GM19238 (cell line): ENCODE measurements around the gene ANKRD40.

ENCODE experiments used
- DNase-seq: peaks from one replicate; pipeline ENCODE4 v3.0.0; 2011; ENCODE audit warnings: low spot score; ENCODE audit not compliant: insufficient read length

ANKRD40 gene

GRCh38 chr17:50649042-50649908 lies 58.4 kb downstream of the ANKRD40 start:
- DNase-seq = no peak

- no peak for DNase-seq
Measured at GRCh38 chr17:50647187-50647586, 60.5 kb downstream of the ANKRD40 start.

GRCh38 chr17:50645748-50646682 lies 61.7 kb downstream of the ANKRD40 start:
- no peak for DNase-seq
